ENCODE measurements around the gene FGFBP3. TPM values are rescaled to one million over a fixed set of nuclear protein-coding genes. Genes with fewer than 3 reads are reported as not detected.
A peak's percentile ranks its signal among the peaks of the same experiment; 100 is the strongest.

Gene FGFBP3
- total RNA-seq, 1 donor: 0.72 TPM

DNA sequence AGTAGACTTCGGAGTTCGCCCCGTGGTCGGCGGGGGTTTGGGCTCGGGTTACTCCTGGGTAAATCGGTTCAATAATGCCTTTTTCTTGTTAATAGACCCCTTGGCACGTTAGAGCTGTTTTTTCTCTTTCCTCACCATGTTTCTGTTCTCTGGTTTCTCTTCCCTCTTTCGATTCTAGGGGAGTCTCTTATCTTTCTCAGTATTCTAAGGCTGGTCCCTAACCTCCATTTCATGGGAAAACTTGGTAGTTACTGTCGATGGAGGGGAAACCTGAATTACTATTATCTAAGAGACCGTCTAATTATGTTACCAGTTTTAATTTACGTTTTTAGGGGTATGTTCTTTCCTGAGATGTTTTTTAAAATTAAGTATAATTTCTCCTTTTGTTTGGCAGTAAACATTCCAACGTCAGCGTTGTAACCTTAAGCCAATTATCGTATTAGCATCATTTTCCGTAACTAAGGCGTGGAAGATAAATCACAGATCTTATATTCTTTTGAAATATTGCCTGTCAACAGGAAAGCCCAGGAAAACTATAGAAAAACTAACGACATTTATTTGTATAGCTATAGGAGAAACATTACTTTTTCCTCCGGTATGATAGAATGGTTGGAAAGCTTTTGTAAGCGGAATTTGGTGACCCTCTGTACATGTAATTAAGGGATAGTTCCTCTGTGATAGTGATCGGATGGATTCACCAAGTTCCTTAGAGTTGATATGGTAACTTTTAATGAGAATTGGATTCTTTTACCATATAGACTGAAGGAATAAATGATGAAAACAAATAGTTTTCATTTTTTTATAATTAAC lies 15.1 kb upstream of the FGFBP3 start:
- DNase-seq (ENCODE audit: insufficient read length, low spot score, missing footprints): no peak
- Histone ChIP-seq H3K4me1 (ENCODE audit: insufficient read depth, low read length) (peaks cover 10% of the 10 kb centered on the region), H3K36me3 (ENCODE audit: insufficient read depth, low read length) (no peaks in the 10 kb centered on the region), H3K9me3 (ENCODE audit: low read depth, low read length) (no peaks in the 10 kb centered on the region), H3K79me2 (ENCODE audit: insufficient read depth, low read length) (peaks cover 59% of the 10 kb centered on the region), H3K27ac (ENCODE audit: low read depth, low read length) (peak overlapping the region; percentile 99), H3K4me2 (ENCODE audit: insufficient read depth, low read length) (peak overlapping the region; percentile 94), H2AFZ (ENCODE audit: low read length) (peak overlapping the region; percentile 99), H3K4me3 (ENCODE audit: insufficient read depth, low read length) (peak overlapping the region; percentile 97), H3K27me3 (ENCODE audit: insufficient read depth, low read length) (no peaks in the 10 kb centered on the region), H4K20me1 (ENCODE audit: insufficient read depth, low read length) (peaks cover 21% of the 10 kb centered on the region)
- TF ChIP-seq, protein P1, sequence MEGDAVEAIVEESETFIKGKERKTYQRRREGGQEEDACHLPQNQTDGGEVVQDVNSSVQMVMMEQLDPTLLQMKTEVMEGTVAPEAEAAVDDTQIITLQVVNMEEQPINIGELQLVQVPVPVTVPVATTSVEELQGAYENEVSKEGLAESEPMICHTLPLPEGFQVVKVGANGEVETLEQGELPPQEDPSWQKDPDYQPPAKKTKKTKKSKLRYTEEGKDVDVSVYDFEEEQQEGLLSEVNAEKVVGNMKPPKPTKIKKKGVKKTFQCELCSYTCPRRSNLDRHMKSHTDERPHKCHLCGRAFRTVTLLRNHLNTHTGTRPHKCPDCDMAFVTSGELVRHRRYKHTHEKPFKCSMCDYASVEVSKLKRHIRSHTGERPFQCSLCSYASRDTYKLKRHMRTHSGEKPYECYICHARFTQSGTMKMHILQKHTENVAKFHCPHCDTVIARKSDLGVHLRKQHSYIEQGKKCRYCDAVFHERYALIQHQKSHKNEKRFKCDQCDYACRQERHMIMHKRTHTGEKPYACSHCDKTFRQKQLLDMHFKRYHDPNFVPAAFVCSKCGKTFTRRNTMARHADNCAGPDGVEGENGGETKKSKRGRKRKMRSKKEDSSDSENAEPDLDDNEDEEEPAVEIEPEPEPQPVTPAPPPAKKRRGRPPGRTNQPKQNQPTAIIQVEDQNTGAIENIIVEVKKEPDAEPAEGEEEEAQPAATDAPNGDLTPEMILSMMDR (IDR thresholded peaks at IDR 0.05; ENCODE audit: extremely low read depth, low read depth, low read length): no peak

DNA sequence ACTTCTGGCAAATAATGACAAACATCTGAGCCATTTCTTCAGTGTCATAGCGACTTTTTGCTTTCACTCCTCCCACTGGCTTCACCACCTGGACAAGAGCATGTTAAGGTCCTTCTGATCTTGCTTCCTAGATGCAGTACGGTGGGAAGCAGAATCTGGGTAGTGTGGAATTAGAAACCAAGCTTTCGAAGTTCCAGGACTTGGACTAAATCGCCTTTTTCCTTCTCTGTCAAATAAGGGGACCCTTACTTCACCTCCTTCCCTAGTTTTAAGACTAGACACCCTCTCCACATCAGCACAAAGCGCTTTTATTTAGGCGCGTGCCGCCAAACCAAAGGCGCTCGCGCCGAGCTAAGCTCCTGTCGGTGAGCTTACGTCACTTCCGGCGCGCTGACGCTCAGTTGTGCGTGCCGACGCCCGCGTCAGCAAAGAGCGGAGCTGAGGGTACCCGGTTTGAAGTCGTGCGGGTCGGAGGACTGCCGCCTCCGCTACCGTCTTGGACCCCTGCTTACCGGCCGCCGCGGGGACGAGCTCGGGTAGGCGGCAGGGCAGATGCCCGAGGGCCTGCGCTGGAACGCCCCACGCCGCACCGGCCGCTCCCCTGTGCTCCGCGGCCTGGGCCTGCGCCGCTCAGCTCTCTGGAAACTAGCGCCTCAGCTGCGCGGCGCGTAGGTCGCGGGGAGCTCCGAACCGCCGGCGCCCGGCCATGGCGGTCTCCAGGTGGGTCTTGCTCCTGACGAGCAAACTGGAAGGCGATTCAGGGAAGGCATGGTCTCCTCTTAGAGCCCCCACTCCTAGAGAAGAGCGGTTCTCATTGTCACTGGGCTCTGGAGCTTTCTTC lies 14.3 kb upstream of the FGFBP3 start, which contains the start of gene BTAF1:
BTAF1 (plus strand) TSS at position 400 of the 841 bp plus-strand sequence; CDS start at position 707, 307 bp downstream.
- DNase-seq (ENCODE audit: insufficient read length, low spot score, missing footprints): peak; percentile 94
- Histone ChIP-seq H3K4me3 (ENCODE audit: insufficient read depth, low read length) (peak within 1 kb of the TSS; percentile 97), H3K4me2 (ENCODE audit: insufficient read depth, low read length) (peak within 1 kb of the TSS; percentile 94), H2AFZ (ENCODE audit: low read length) (peak within 1 kb of the TSS; percentile 99), H3K79me2 (ENCODE audit: insufficient read depth, low read length) (peaks cover 50% of the 10 kb centered on the region), H3K27ac (ENCODE audit: low read depth, low read length) (peak within 1 kb of the TSS; percentile 99), H4K20me1 (ENCODE audit: insufficient read depth, low read length) (peaks cover 13% of the 10 kb centered on the region), H3K4me1 (ENCODE audit: insufficient read depth, low read length) (peaks cover 10% of the 10 kb centered on the region), H3K36me3 (ENCODE audit: insufficient read depth, low read length) (no peaks in the 10 kb centered on the region), H3K27me3 (ENCODE audit: insufficient read depth, low read length) (no peaks in the 10 kb centered on the region), H3K9me3 (ENCODE audit: low read depth, low read length) (peaks cover 1% of the 10 kb centered on the region)
- TF ChIP-seq, protein P1 (IDR thresholded peaks at IDR 0.05; ENCODE audit: extremely low read depth, low read depth, low read length): no peak

DNA sequence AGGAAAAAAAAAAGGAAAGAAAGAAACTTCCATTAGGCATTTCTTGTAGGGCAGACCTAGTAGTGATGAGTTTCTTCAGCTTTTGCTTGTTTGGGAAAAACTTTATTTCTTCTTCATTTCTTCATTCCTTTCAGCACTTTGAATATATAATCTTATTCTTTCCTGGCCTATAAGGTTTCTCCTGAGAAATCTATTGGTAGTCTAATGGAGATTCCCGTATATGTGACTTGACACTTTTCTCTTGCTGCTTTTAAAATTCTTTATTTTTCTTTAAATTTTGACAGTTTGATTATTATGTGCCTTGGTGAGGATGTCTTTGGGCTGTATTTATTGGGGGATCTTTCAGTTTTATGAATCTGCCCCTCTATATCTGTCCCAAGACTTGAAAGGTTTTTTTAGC lies 10.4 kb upstream of the FGFBP3 start:
- Histone ChIP-seq H4K20me1 (ENCODE audit: insufficient read depth, low read length) (no peaks in the 10 kb centered on the region), H3K79me2 (ENCODE audit: insufficient read depth, low read length) (peaks cover 11% of the 10 kb centered on the region), H3K36me3 (ENCODE audit: insufficient read depth, low read length) (no peaks in the 10 kb centered on the region), H3K4me3 (ENCODE audit: insufficient read depth, low read length) (no peak overlapping the region), H2AFZ (ENCODE audit: low read length) (no peak overlapping the region), H3K27ac (ENCODE audit: low read depth, low read length) (no peak overlapping the region), H3K27me3 (ENCODE audit: insufficient read depth, low read length) (peaks cover 11% of the 10 kb centered on the region), H3K4me2 (ENCODE audit: insufficient read depth, low read length) (no peak overlapping the region), H3K9me3 (ENCODE audit: low read depth, low read length) (peaks cover 1% of the 10 kb centered on the region), H3K4me1 (ENCODE audit: insufficient read depth, low read length) (peaks cover 6% of the 10 kb centered on the region)
- no peak for DNase-seq (ENCODE audit: insufficient read length, low spot score, missing footprints)
- TF ChIP-seq, protein P1 (IDR thresholded peaks at IDR 0.05; ENCODE audit: extremely low read depth, low read depth, low read length): no peak

DNA sequence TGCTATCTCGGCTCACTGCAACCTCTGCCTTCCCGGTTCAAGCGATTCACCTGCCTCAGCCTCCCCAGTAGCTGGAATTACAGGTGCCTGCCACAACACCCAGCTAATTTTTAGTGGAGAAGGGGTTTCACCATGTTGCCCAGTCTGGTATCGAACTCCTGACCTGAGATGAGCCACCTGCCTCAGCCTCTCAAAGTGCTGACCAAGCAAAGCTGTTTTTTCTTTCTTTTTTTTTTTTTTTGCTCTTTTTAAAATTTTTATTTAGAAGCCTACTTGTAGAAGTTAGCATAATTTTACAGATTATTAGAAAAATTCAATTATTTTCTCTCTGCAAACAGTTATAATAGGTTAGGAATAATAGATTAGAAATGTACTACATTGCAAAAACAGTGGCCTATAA lies 1.2 kb upstream of the FGFBP3 start:
- no peaks in the 10 kb centered on the region for H3K36me3 ChIP-seq (ENCODE audit: insufficient read depth, low read length)
- peaks cover 10% of the 10 kb centered on the region for H3K27me3 ChIP-seq (ENCODE audit: insufficient read depth, low read length)
- H3K4me2 ChIP-seq (ENCODE audit: insufficient read depth, low read length): no peak overlapping the region
- H3K9me3 ChIP-seq (ENCODE audit: low read depth, low read length): no peaks in the 10 kb centered on the region
- no peak for DNase-seq (ENCODE audit: insufficient read length, low spot score, missing footprints)
- no peak overlapping the region for H3K4me3 ChIP-seq (ENCODE audit: insufficient read depth, low read length)
- no peak overlapping the region for H2AFZ ChIP-seq (ENCODE audit: low read length)
- H4K20me1 ChIP-seq (ENCODE audit: insufficient read depth, low read length): no peaks in the 10 kb centered on the region
- H3K4me1 ChIP-seq (ENCODE audit: insufficient read depth, low read length): peaks cover 6% of the 10 kb centered on the region
- no peak overlapping the region for H3K27ac ChIP-seq (ENCODE audit: low read depth, low read length)
- H3K79me2 ChIP-seq (ENCODE audit: insufficient read depth, low read length): no peaks in the 10 kb centered on the region
- TF ChIP-seq, protein P1 (IDR thresholded peaks at IDR 0.05; ENCODE audit: extremely low read depth, low read depth, low read length): no peak
